Occipital lobe (tissue), 2 donors: Measurements from ENCODE around the gene SLC1A4. TPM values are rescaled to one million over a fixed set of nuclear protein-coding genes. Genes with fewer than 3 reads are reported as not detected.
"Not testable (repeated sequence)": the region's sequence is repeated elsewhere in the genome, so short reads cannot be mapped to it uniquely, and the experiment has no call there.

Source experiments
- DNase-seq: peaks from one replicate; lab custom pipeline; 2025; lab: John Stamatoyannopoulos, UW
- total RNA-seq: library from RNA; depleted of rRNA; stranded (reverse); fragments of >200 nt; gene quantifications from one replicate; pipeline ENCODE4 v1.2.3, GENCODE V29; 2014

SLC1A4 gene
- total RNA-seq, 1 donor from 2014 or later: 57.9 TPM

- DNase-seq: no peak
These were observed 25.5 kb upstream of the SLC1A4 start for GRCh38 chr2:64963719-64964118.

DNA sequence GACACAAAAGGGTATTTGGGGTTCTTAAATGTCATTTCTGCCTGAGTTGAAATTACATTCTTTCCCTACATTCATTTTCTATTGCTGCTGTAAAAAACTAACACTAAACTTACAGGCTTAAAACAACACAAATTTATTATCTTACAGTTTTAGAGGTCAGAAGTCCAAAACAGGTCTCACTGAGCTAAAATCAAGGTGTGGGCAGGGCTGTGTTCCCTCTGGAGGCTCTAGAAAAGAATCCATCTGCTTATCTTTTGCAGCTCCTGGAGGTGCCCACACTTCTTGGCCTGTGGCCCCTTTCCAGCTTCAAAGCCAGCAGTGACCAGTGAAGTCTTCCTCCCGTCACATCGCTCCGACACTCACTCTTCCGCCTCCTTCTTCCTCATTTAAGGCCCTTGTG lies 23.2 kb upstream of the SLC1A4 start:
- no peak for DNase-seq

- DNase-seq: no peak
These were observed 22.4 kb upstream of the SLC1A4 start for GRCh38 chr2:64966839-64967238.

DNA sequence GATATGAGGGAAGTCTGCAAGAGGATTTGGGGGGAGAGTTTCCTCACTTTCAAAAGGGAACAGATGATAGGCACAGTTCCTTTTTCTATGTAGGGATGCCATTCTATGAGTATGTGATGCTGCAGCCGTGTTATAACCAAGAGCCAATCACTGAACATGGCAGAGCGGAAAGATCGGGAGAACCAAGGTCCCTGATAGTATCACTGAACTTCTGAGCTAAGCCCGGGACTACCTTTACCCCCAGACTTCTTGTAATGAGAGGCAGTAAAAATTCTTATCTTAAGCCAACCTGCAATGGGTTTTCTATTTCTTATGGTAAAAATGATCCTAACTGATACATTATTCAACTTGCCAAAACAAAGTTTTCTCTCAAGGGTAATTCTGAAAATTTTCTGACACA lies 21.6 kb upstream of the SLC1A4 start:
- DNase-seq: no peak

- not testable (repeated sequence) for DNase-seq
These were observed 20.1 kb upstream of the SLC1A4 start for GRCh38 chr2:64969086-64969485.

- no peak for DNase-seq
These were observed 18.7 kb upstream of the SLC1A4 start for GRCh38 chr2:64970495-64970894.

DNA sequence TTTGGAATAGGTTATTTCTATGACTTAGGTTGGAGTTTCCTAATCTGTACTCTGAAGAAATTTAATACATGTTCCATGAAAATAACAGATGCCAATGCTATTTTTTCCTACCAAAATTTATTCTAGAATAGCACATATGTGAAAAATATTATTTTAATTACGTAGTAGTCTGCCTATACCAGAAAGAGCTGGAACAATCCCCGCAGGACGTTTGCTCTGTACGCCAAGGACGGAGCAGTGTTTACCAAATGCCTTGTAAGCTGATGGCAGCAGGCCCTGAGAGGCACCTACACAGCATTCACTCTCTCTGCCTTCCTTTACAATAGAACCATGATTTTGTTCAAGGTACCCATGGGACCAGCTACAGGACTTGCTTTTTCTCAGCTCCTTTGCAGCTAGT lies 16.8 kb upstream of the SLC1A4 start:
- DNase-seq: no peak

DNA sequence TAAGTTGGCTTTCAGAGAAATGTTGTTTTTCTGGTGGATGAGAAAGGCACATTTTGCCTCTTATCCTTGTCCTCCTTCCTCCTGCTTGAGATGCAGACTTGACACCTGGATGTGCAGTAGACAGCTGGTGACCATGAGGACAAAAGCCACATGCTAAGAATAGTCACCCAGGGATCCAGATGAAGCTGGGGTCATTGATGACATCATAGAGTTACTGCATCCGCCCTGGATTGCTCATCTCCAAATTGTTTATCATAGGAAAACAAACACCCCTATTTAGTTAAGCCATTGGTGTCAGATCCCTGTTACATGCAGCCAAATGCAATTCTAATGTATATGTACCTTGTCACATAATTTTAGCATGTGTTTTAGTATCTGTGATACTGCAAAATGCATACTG lies 16.3 kb upstream of the SLC1A4 start:
- no peak for DNase-seq

GRCh38 chr2:64975232-64975821 lies 13.9 kb upstream of the SLC1A4 start:
- DNase-seq: peak; percentile 24

DNA sequence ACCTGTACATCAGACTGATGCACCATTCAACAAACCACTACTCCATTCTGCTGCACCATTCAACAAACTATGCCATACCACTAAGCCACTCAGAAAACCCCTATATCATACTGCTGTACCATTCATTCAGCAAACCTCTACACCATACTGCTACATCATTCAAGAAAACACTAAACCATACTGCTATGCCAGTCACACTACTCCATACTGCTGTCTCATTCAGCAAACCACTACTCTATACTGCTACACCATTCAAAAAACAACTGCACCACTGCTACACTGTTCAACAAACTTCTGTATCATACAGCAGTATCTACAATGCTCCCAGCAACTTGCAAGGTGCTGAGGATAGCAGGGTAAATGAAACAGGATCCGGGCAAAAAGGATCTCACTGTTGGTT lies 12.9 kb upstream of the SLC1A4 start:
- no peak for DNase-seq

- no peak for DNase-seq
These were observed 10.5 kb upstream of the SLC1A4 start for GRCh38 chr2:64978514-64979268.

GRCh38 chr2:64979744-64980143 lies 9.5 kb upstream of the SLC1A4 start:
- DNase-seq: no peak

DNA sequence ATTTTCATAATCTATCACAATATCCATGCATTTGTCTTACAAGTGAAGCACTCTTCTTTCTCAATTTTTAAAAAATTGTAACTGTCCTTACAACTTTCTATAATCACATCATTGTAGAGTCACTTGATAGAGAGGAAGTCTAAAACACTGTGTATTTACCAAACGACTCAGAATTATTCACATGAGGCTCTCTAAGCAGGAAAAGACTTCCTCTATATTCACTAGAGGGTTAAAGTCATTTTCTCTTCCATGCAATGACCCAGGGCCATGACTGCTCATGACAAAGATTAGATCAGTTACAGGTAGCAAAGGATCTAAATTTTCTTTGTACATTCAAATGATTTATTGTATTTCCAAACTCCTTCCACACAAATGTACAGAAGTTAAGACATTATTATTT lies 9.0 kb upstream of the SLC1A4 start:
- no peak for DNase-seq

DNA sequence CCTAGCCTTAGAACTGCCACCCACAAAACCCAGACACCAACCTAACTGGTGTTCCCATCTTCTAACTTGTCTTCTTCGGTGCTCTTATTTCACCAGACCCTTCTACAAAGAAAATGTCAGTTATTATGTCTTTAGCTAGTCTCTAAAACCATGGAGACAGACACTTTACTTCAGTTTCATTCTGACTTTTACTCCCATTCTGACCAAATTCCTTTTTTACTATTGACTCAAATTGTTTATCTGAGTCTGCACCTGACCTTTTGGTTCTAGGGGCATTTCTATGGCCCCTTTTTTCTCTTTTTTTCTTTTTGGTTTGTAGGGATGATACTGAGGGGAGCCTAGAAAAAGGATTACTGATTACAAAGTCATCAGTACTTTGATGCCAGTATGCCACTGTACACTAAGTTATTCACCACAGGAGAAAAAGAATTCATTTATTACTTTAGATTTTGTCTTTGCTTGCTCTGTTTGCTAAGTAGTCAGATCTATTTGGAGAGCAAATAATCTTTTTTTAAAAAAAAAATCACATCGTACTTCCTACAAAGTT lies 6.8 kb upstream of the SLC1A4 start:
- no peak for DNase-seq

- no peak for DNase-seq
These were observed 6.3 kb upstream of the SLC1A4 start for GRCh38 chr2:64982932-64983331.

GRCh38 chr2:64985447-64985846 lies 3.8 kb upstream of the SLC1A4 start:
- no peak for DNase-seq

DNA sequence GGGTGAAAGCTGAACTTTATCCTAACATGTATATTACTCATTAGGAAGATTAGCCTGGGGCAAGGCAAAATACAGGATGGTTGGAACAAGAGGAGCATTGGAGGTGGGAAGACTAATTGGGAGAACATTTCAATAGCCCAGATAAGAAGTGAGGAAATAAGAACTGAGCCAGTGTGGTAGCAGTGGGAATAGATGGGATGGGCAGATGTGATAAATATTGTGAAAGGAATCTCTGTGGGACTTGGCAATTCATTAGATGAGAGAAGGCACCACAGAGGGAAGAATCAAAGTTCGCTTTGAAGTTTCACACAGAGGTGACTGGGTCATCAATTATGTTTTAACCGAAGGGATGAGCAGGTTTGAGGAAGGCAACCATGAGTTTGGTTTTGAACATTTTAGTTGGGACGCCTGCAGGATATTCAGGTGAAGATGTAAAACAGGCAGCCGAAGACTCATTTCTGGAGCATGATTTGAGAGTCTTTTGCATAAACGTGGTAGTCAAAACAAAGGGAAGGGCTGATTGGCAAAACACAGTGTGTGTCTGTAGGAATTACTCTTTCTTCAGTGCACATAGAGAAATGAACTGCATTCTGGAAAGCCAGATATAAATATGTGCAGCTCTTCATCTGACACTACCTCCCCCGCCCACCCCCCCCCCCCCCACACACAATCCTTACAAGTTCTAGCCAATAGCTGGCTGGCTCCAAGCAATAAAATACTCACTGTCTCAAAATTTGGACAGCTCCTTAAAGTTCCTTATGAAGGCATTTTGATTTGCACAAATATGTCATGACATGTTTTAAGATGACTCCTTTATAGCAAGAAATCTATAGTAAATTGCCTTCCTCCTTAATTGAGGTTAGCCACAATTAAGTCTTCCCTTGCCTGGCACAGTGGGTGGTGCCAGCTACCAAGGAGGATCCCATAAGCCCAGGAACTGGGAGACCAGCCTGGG lies 1.9 kb upstream of the SLC1A4 start:
- no peak for DNase-seq

DNA sequence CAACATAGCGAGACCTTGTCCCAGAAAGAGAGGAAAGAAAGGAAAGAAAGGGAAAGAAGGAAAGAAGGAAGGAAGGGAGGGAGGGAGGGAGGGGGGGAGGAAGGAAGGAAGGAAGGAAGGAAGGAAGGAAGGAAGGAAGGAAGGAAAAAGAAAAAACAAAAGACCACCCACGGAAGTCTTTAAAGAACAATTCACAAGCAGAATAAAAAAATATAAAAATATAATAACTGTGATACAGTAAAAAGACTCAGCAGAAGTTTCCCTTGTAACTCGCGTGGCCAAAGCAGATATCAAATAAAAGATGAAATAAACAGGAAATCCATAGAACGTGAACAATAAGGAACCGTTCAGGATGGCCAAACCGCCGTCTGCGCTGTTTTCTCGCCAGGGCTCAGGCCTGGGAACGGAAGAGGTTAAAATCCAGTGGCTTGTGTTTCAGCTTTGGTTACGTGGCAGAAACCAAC lies 1.2 kb upstream of the SLC1A4 start:
- DNase-seq: no peak

DNA sequence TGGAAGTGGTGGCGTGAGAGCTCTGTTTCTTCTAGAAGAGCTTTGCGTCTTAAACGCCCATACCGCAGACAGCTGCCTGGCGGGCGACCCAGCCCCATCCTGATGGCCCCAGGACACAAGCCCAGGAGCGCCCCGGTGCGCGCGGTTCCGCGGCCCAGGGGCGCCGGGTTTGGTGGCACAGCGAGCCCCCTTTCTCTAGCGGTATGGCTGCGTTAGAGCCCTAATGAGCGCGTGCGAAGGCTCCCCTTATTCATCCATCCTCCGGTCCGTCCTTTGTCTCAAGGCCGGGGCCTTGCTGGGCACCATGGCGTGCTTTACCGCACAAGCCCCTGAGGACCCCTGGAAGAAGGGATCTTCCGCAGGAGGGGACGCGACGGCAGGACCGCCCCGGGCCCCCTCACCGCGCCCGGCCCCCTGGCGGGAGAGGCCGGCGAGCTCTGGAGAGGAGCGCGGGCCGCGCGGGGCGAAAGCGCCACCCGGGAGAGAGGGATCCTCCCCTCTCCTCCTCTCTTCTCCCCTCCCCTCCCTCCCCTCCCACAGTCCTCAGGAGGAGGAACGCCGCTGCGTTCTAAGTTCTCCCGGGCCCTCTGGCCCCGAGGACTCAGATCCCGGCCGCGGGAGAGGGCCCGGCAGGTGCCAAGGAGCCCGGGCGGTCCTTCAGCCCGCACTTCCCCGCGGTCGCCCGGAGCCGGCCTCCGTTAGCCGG lies 626 bp upstream of the SLC1A4 start:
- peak; percentile 59 for DNase-seq

DNA sequence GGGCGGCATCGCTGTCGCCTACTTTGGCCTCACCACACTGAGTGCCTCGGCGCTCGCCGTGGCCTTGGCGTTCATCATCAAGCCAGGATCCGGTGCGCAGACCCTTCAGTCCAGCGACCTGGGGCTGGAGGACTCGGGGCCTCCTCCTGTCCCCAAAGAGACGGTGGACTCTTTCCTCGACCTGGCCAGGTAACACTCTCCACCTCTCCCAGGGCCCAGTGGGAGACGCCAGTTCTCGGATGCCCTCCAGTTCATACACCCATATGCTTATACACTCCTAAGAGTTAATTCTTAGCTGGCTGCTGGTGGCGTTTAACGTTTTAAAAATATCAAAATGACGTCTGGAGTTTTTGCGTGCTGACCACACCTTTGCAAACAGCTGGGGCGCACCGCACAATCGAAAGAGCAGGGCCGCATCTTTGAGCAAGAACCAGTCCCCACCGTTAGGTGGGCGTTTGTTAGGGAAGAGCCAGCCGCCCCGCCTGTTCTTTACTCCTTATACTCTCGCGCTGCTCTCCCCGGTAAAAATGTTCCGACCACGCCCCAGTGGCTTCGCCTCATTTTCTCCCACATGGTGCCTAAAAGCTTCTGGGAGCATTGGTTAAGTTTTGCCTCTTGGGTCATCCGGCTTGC lies 899 bp downstream of the SLC1A4 start:
- no peak for DNase-seq

- no peak for DNase-seq
These were observed 1.7 kb downstream of the SLC1A4 start for GRCh38 chr2:64990876-64991275.
